ENCODE measurements around the gene PTPN2. TPM values are rescaled to one million over a fixed set of nuclear protein-coding genes. Genes with fewer than 3 reads are reported as not detected.

PTPN2 gene
- total RNA-seq, 1 experiment from 2014 or later, result 55.0 TPM

GRCh38 chr18:12823892-12824291 is 60.1 kb downstream of the PTPN2 start:
- no peak overlapping the region for H3K4me3 ChIP-seq (ENCODE audit: low read depth, low read length)
- H3K27me3 ChIP-seq (replicated peaks; ENCODE audit: control insufficient read depth, insufficient read depth, low read length), result no peaks in the 10 kb centered on the region
- peaks cover 12% of the 10 kb centered on the region for H3K9me3 Mint-ChIP-seq (ENCODE audit: unreplicated experiment)
- intact Hi-C loops (cut with micrococcal nuclease; ENCODE audit: unreplicated experiment), result no loop called here
- H3K36me3 Mint-ChIP-seq (ENCODE audit: insufficient read depth, unreplicated experiment), result peaks cover 39% of the 10 kb centered on the region
- ChIA-PET CTCF (no interaction called here), POLR2A (interaction anchor here (0.6 kb wide), 1 partner anchor 60 kb away, joined by 3 read pairs; no protein-coding TSS in a partner anchor)
- no peak overlapping the region for H3K27ac Mint-ChIP-seq (ENCODE audit: unreplicated experiment)
- BruUV-seq (replicated peaks), result no TSS peak
- no peak for TF ChIP-seq CTCF (IDR thresholded peaks at IDR 0.05; ENCODE audit: insufficient read depth in 1 of 2, low read depth in 1 of 2, low read length in 1 of 2, severe bottlenecking in 1 of 2, unreplicated experiment in 1 of 2)
- no peak for DNase-seq
- H3K4me1 ChIP-seq, result peaks cover 4% of the 10 kb centered on the region; the same call in 1 of the 2 replicates
- H3K4me3 Mint-ChIP-seq (ENCODE audit: unreplicated experiment), result no peak overlapping the region
- H3K36me3 ChIP-seq (ENCODE audit: control insufficient read depth, insufficient read depth, low read length), result 0 out of 2 replicates have a peak, but pooled peaks cover 2% of the 10 kb centered on the region
- no peaks in the 10 kb centered on the region for H3K27me3 Mint-ChIP-seq (ENCODE audit: insufficient read depth, unreplicated experiment)
- H3K4me1 Mint-ChIP-seq (ENCODE audit: low read depth, unreplicated experiment), result no peaks in the 10 kb centered on the region
- peaks cover 12% of the 10 kb centered on the region; the same call in 1 of the 2 replicates for H3K9me3 ChIP-seq

GRCh38 chr18:12821408-12821807 is 62.6 kb downstream of the PTPN2 start:
- peaks cover 4% of the 10 kb centered on the region; the same call in 1 of the 2 replicates for H3K4me1 ChIP-seq
- Mint-ChIP-seq H3K4me3 (ENCODE audit: unreplicated experiment) (no peak overlapping the region), H3K36me3 (ENCODE audit: insufficient read depth, unreplicated experiment) (peaks cover 33% of the 10 kb centered on the region), H3K9me3 (ENCODE audit: unreplicated experiment) (no peaks in the 10 kb centered on the region), H3K27ac (ENCODE audit: unreplicated experiment) (no peak overlapping the region), H3K4me1 (ENCODE audit: low read depth, unreplicated experiment) (no peaks in the 10 kb centered on the region), H3K27me3 (ENCODE audit: insufficient read depth, unreplicated experiment) (no peaks in the 10 kb centered on the region)
- no peak overlapping the region for H3K4me3 ChIP-seq (ENCODE audit: low read depth, low read length)
- no TSS peak for BruUV-seq (replicated peaks)
- ChIA-PET CTCF (no interaction called here), POLR2A (no interaction called here)
- H3K27me3 ChIP-seq (replicated peaks; ENCODE audit: control insufficient read depth, insufficient read depth, low read length), result no peaks in the 10 kb centered on the region
- H3K9me3 ChIP-seq, result no peaks in the 10 kb centered on the region
- intact Hi-C loops (cut with micrococcal nuclease; ENCODE audit: unreplicated experiment), result no loop called here
- no peak for TF ChIP-seq CTCF (IDR thresholded peaks at IDR 0.05; ENCODE audit: insufficient read depth in 1 of 2, low read depth in 1 of 2, low read length in 1 of 2, severe bottlenecking in 1 of 2, unreplicated experiment in 1 of 2)
- no peak for DNase-seq
- H3K36me3 ChIP-seq (ENCODE audit: control insufficient read depth, insufficient read depth, low read length), result 0 out of 2 replicates have a peak, but pooled peaks cover 2% of the 10 kb centered on the region

GRCh38 chr18:12820506-12820905 is 63.5 kb downstream of the PTPN2 start:
- H3K36me3 ChIP-seq (ENCODE audit: control insufficient read depth, insufficient read depth, low read length), result 0 out of 2 replicates have a peak, but pooled peaks cover 2% of the 10 kb centered on the region
- Mint-ChIP-seq H3K27me3 (ENCODE audit: insufficient read depth, unreplicated experiment) (no peaks in the 10 kb centered on the region), H3K4me1 (ENCODE audit: low read depth, unreplicated experiment) (no peaks in the 10 kb centered on the region), H3K4me3 (ENCODE audit: unreplicated experiment) (no peak overlapping the region), H3K36me3 (ENCODE audit: insufficient read depth, unreplicated experiment) (peaks cover 35% of the 10 kb centered on the region), H3K9me3 (ENCODE audit: unreplicated experiment) (no peaks in the 10 kb centered on the region), H3K27ac (ENCODE audit: unreplicated experiment) (no peak overlapping the region)
- no peak overlapping the region for H3K4me3 ChIP-seq (ENCODE audit: low read depth, low read length)
- no peak for TF ChIP-seq CTCF (IDR thresholded peaks at IDR 0.05; ENCODE audit: insufficient read depth in 1 of 2, low read depth in 1 of 2, low read length in 1 of 2, severe bottlenecking in 1 of 2, unreplicated experiment in 1 of 2)
- H3K27me3 ChIP-seq (replicated peaks; ENCODE audit: control insufficient read depth, insufficient read depth, low read length), result no peaks in the 10 kb centered on the region
- no peak for DNase-seq
- ChIA-PET POLR2A (no interaction called here), CTCF (no interaction called here)
- intact Hi-C loops (cut with micrococcal nuclease; ENCODE audit: unreplicated experiment), result no loop called here
- no peaks in the 10 kb centered on the region for H3K9me3 ChIP-seq
- H3K4me1 ChIP-seq, result peaks cover 4% of the 10 kb centered on the region; the same call in 1 of the 2 replicates
- no TSS peak for BruUV-seq (replicated peaks)
